ENCODE measurements around the gene KIF9.
"Not testable (repeated sequence)": the region's sequence is repeated elsewhere in the genome, so short reads cannot be mapped to it uniquely, and the experiment has no call there.

The KIF9 gene

DNA sequence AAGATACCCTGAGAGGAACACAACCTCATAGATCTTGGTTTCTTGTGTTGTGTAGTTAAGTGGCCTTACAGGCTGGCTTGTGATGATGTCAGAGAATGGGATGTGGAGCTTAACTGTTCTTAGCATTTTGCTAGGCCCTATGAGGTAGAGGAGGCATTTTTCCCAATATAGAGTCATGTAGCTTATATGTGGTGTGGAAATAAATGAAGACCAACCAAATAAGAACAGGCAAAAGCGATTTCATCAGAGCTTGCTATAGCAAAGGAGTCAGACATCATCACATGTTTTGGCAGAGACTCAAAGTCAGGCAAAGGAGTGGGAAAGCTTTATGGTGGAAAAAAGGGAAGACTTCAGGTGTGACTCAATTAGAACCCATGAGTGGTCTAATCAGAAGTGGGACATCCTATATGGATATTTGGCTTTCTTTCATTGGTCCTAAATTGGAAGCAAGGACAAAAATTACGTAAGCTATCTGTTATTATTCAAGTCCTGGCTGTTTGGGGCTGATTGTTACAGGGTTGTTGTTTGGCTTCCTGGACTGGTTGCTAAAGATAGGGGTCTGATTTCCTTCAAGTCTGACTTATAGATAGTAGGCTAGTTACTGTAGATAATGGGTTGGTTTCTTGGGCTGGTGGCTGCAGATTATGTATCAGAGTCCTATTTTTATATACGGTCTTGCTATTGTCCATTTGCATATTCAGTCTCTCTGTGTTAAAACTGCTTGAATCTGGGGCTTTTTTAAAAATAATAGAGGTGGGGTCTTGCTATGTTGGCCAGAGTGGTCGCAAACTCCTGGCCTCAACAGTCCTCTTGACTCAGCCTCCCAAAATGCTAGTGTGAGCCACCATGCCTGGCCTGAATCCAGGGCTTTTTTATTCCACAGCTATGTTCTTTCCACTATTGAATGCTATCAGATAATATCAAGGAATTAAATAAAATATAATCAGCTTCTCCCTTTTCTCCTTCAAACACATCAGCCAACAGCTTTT is 88.4 kb downstream of the KIF9 start:
- Histone ChIP-seq H3K9ac (no peak overlapping the region), H3K4me2 (ENCODE audit: low read length) (no peak overlapping the region), H3K36me3 (ENCODE audit: control insufficient read depth, insufficient read depth, low read length) (no peaks in the 10 kb centered on the region), H3K79me2 (no peaks in the 10 kb centered on the region), H3K27me3 (ENCODE audit: control insufficient read depth, insufficient read depth, low read length) (no peaks in the 10 kb centered on the region), H3K4me1 (no peaks in the 10 kb centered on the region), H2AFZ (no peak overlapping the region), H3K27ac (no peak overlapping the region), H3K9me3 (ENCODE audit: control insufficient read depth, low read length) (no peaks in the 10 kb centered on the region), H3K4me3 (ENCODE audit: low read depth, low read length) (no peak overlapping the region)
- TF ChIP-seq, protein P1, sequence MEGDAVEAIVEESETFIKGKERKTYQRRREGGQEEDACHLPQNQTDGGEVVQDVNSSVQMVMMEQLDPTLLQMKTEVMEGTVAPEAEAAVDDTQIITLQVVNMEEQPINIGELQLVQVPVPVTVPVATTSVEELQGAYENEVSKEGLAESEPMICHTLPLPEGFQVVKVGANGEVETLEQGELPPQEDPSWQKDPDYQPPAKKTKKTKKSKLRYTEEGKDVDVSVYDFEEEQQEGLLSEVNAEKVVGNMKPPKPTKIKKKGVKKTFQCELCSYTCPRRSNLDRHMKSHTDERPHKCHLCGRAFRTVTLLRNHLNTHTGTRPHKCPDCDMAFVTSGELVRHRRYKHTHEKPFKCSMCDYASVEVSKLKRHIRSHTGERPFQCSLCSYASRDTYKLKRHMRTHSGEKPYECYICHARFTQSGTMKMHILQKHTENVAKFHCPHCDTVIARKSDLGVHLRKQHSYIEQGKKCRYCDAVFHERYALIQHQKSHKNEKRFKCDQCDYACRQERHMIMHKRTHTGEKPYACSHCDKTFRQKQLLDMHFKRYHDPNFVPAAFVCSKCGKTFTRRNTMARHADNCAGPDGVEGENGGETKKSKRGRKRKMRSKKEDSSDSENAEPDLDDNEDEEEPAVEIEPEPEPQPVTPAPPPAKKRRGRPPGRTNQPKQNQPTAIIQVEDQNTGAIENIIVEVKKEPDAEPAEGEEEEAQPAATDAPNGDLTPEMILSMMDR (IDR thresholded peaks at IDR 0.05), result no peak

DNA sequence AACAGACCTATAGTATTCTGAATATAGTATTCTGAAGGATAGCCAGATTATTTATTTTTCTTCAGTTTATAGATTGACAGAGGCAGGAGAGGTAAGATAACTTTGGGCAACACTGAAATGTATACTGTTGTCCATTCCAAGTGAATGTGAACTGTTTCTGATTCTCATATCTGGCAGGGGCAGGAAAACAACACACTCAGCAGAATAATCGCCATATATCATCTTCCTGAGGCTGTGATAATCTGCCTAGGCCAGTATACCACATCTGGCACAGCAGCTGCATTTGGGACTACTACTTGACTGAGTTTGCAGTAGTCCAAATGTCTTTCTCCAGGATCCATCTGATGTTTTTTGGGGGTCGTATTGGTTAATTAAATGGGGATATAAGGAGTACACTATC is 96.3 kb downstream of the KIF9 start:
- no peaks in the 10 kb centered on the region for H3K9me3 ChIP-seq (ENCODE audit: control insufficient read depth, low read length)
- H3K27ac ChIP-seq, result no peak overlapping the region
- TF ChIP-seq, protein P1 (IDR thresholded peaks at IDR 0.05), result no peak
- no peak overlapping the region for H3K9ac ChIP-seq
- no peak overlapping the region for H2AFZ ChIP-seq
- H3K4me1 ChIP-seq, result no peaks in the 10 kb centered on the region
- H3K27me3 ChIP-seq (ENCODE audit: control insufficient read depth, insufficient read depth, low read length), result no peaks in the 10 kb centered on the region
- H3K36me3 ChIP-seq (ENCODE audit: control insufficient read depth, insufficient read depth, low read length), result no peaks in the 10 kb centered on the region
- H3K79me2 ChIP-seq, result no peaks in the 10 kb centered on the region
- no peak overlapping the region for H3K4me3 ChIP-seq (ENCODE audit: low read depth, low read length)
- no peak overlapping the region for H3K4me2 ChIP-seq (ENCODE audit: low read length)

DNA sequence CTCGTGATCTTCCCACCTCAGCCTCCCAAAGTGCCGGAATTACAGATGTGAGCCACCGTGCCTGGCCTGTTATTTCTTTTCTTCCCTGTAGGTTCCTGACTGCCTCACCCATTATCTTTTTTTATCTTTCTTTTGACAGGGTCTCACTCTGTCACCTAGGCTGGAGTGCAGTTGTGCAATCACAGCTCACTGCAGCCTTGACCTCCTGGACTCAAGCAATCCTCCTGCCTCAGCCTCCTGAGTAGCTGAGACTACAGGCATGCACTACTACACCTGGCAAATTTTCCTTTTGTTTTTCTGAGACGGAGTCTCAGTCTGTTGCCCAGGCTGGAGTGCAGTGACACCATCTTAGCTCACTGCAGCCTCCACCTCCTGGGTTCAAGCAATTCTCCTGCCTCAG is 100.9 kb downstream of the KIF9 start:
- not testable (repeated sequence) for H3K4me1 ChIP-seq; H3K9ac ChIP-seq; H3K9me3 ChIP-seq (ENCODE audit: control insufficient read depth, low read length); H3K4me3 ChIP-seq (ENCODE audit: low read depth, low read length); H3K79me2 ChIP-seq; H3K36me3 ChIP-seq (ENCODE audit: control insufficient read depth, insufficient read depth, low read length); H3K27ac ChIP-seq; H3K27me3 ChIP-seq (ENCODE audit: control insufficient read depth, insufficient read depth, low read length); H3K4me2 ChIP-seq (ENCODE audit: low read length); H2AFZ ChIP-seq

DNA sequence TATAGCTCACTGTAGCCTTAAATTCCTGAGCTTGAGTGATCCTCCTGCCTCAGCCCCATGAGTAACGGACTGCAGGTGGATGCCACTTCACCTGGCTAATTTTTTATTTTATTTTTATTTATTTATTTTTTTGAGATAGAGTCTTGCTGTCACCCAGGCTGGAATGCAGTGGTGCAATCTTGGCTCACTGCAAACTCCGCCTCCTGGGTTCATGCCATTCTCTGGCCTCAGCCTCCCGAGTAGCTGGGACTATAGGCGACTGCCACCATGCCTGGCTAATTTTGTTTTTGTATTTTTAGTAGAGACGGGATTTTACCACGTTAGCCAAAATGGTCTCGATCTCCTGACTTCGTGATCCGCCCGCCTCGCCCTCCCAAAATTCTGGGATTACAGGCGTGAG is 102.6 kb downstream of the KIF9 start:
- H3K27me3 ChIP-seq (ENCODE audit: control insufficient read depth, insufficient read depth, low read length); H3K9ac ChIP-seq; H3K79me2 ChIP-seq; H3K4me3 ChIP-seq (ENCODE audit: low read depth, low read length); H3K9me3 ChIP-seq (ENCODE audit: control insufficient read depth, low read length); H3K4me1 ChIP-seq; H3K27ac ChIP-seq; H2AFZ ChIP-seq; H3K36me3 ChIP-seq (ENCODE audit: control insufficient read depth, insufficient read depth, low read length); H3K4me2 ChIP-seq (ENCODE audit: low read length): not testable (repeated sequence)
